Natural killer cell treated with Interleukin-12 subunit alpha and Interleukin-12 subunit beta and Interleukin-15 and Interleukin-18, amount 100 ng/mL, for 72 hours (primary cell): ENCODE data around the gene SLC35F4. TPM values are rescaled to one million over a fixed set of nuclear protein-coding genes. Genes with fewer than 3 reads are reported as not detected.

Experiments used
- ATAC-seq, 2 donors: fragments of 150-1000 bp; cut with Tn5 transposase in 1 of 2; sonication (Bioruptor Pico), chemical (Tn5 transposase) in 1 of 2; 2 replicates each; pipeline ENCODE4 v1.10.0; 2021
- DNase-seq: peaks from one replicate; pipeline ENCODE4 v3.0.0; 2022; ENCODE audit warnings: low spot score
- H3K27ac Mint-ChIP-seq, 2 donors: 1 replicate in 1 of 2; 2 replicates in 1 of 2; pipeline ENCODE4 v1.8.0; 2022; ENCODE audit warnings: mixed read lengths in 2 of 2, mild to moderate bottlenecking in 1 of 2, moderate library complexity in 1 of 2
- H3K27me3 Mint-ChIP-seq, 2 donors: 1 replicate in 1 of 2; 2 replicates in 1 of 2; pipeline ENCODE4 v1.8.0; 2022; ENCODE audit warnings: mixed read lengths in 2 of 2
- H3K36me3 Mint-ChIP-seq: one replicate; pipeline ENCODE4 v1.8.0; 2022; ENCODE audit warnings: mixed read lengths
- H3K4me1 Mint-ChIP-seq, 2 donors: 1 replicate in 1 of 2; 2 replicates in 1 of 2; pipeline ENCODE4 v1.8.0; 2022; ENCODE audit warnings: low read depth in 2 of 2, mixed read lengths in 2 of 2, mild to moderate bottlenecking in 1 of 2
- H3K4me3 Mint-ChIP-seq: one replicate; pipeline ENCODE4 v1.8.0; 2022; ENCODE audit warnings: mixed read lengths
- H3K9me3 Mint-ChIP-seq: 2 replicates; pipeline ENCODE4 v1.8.0; 2022; ENCODE audit warnings: mixed read lengths
- total RNA-seq, 2 donors: library from RNA; stranded (reverse); gene quantifications; one replicate each; pipeline ENCODE4 v1.2.3, GENCODE V29; 2022

SLC35F4 gene
- total RNA-seq, 2 donors from 2014 or later: not detected

DNA sequence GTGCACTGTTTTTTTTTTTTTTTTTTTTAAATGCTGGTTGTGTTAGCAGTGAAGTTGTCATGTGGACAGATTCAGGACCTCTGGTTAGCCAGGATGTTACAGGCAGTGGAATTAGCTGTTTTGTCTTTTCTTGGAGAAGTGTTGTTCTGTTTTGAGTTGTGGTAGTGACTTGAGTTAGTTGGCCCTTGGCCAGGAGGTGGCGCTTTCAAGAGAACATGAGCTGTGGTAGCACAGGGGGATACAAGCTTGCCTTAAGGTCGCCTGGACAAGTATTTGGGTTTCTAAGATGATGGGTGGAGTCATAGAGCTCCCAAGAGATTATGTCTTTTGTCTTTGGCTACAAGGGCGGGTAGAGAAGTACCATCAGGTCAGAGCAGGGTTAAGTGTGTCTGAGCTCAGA is 338.9 kb downstream of the SLC35F4 start:
- no peak for ATAC-seq
- DNase-seq: no peak
- Mint-ChIP-seq H3K9me3 (peaks cover 13% of the 10 kb centered on the region), H3K4me1 (no peaks in the 10 kb centered on the region), H3K36me3 (peaks cover 18% of the 10 kb centered on the region), H3K4me3 (no peak overlapping the region), H3K27me3 (no peaks in the 10 kb centered on the region), H3K27ac (no peak overlapping the region)

DNA sequence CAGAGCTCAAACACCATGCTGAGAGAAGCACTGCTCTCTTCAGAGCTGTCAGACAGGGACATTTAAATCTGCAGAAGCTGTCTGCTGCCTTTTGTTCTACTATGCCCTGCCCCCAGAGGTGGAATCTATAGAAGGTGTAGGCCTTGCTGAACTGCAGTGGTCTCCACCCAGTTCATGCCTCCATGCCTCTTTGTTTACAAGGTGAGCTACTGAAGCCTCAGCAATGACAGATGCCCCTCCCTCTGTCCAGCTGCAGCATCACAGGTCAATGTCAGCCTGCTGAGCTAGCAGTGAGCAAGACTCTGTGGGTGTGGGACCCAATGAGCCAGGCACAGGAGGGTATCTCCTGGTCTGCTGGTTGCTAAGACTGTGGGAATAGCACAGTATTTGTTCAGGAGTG is 346.8 kb downstream of the SLC35F4 start:
- no peaks in the 10 kb centered on the region for H3K4me1 Mint-ChIP-seq
- no peak overlapping the region for H3K4me3 Mint-ChIP-seq
- H3K36me3 Mint-ChIP-seq: peaks cover 26% of the 10 kb centered on the region
- peaks cover 25% of the 10 kb centered on the region for H3K9me3 Mint-ChIP-seq
- no peak overlapping the region for H3K27ac Mint-ChIP-seq
- no peak for DNase-seq
- H3K27me3 Mint-ChIP-seq: no peaks in the 10 kb centered on the region
- no peak for ATAC-seq
